ENCODE measurements around the gene MED7.

The MED7 gene

GRCh38 chr5:157148734-157149615, 6.3 kb upstream of the MED7 start:
- H3K27me3 ChIP-seq (ENCODE audit: insufficient read depth, insufficient read length): no peaks in the 10 kb centered on the region
- H3K4me3 ChIP-seq (ENCODE audit: insufficient read length, low read depth): no peak overlapping the region
- H3K36me3 ChIP-seq (ENCODE audit: insufficient read depth, insufficient read length, low read length): no peaks in the 10 kb centered on the region
- no peak overlapping the region for H3K9ac ChIP-seq (ENCODE audit: insufficient read length, low read depth)
- no peaks in the 10 kb centered on the region for H3K4me1 ChIP-seq (ENCODE audit: insufficient read depth, insufficient read length)
- DNase-seq (ENCODE audit: low read depth, low spot score): peak; percentile 51
- no peaks in the 10 kb centered on the region for H3K9me3 ChIP-seq (ENCODE audit: insufficient read depth, low read length)
- TF ChIP-seq YY1 (IDR thresholded peaks at IDR 0.05; ENCODE audit: insufficient read depth, insufficient read length) (no peak), SUZ12 (IDR thresholded peaks at IDR 0.05; ENCODE audit: extremely low read depth, insufficient read depth, insufficient read length) (no peak), ZNF274 (IDR thresholded peaks at IDR 0.05; ENCODE audit: low read depth, low read length) (no peak)

GRCh38 chr5:157143127-157143971, 684 bp upstream of the MED7 start:
- no peaks in the 10 kb centered on the region for H3K4me1 ChIP-seq (ENCODE audit: insufficient read depth, insufficient read length)
- DNase-seq (ENCODE audit: low read depth, low spot score): no peak
- no peaks in the 10 kb centered on the region for H3K27me3 ChIP-seq (ENCODE audit: insufficient read depth, insufficient read length)
- peak overlapping the region; percentile 76 for H3K9ac ChIP-seq (ENCODE audit: insufficient read length, low read depth)
- H3K36me3 ChIP-seq (ENCODE audit: insufficient read depth, insufficient read length, low read length): peaks cover 10% of the 10 kb centered on the region
- H3K4me3 ChIP-seq (ENCODE audit: insufficient read length, low read depth): peak overlapping the region; percentile 92
- no peak for TF ChIP-seq YY1 (IDR thresholded peaks at IDR 0.05; ENCODE audit: insufficient read depth, insufficient read length)
- TF ChIP-seq SUZ12 (IDR thresholded peaks at IDR 0.05; ENCODE audit: extremely low read depth, insufficient read depth, insufficient read length): no peak
- H3K9me3 ChIP-seq (ENCODE audit: insufficient read depth, low read length): no peaks in the 10 kb centered on the region

GRCh38 chr5:157137691-157138090, 5.0 kb downstream of the MED7 start:
- DNase-seq (ENCODE audit: low read depth, low spot score): no peak
- TF ChIP-seq SUZ12 (IDR thresholded peaks at IDR 0.05; ENCODE audit: extremely low read depth, insufficient read depth, insufficient read length) (no peak), YY1 (IDR thresholded peaks at IDR 0.05; ENCODE audit: insufficient read depth, insufficient read length) (no peak), ZNF274 (IDR thresholded peaks at IDR 0.05; ENCODE audit: low read depth, low read length) (no peak)
- no peaks in the 10 kb centered on the region for H3K27me3 ChIP-seq (ENCODE audit: insufficient read depth, insufficient read length)
- H3K4me3 ChIP-seq (ENCODE audit: insufficient read length, low read depth): no peak overlapping the region
- H3K9ac ChIP-seq (ENCODE audit: insufficient read length, low read depth): no peak overlapping the region
- peaks cover 21% of the 10 kb centered on the region for H3K36me3 ChIP-seq (ENCODE audit: insufficient read depth, insufficient read length, low read length)
- no peaks in the 10 kb centered on the region for H3K4me1 ChIP-seq (ENCODE audit: insufficient read depth, insufficient read length)
- no peaks in the 10 kb centered on the region for H3K9me3 ChIP-seq (ENCODE audit: insufficient read depth, low read length)

- Histone ChIP-seq H3K36me3 (ENCODE audit: insufficient read depth, insufficient read length, low read length) (peaks cover 3% of the 10 kb centered on the region), H3K27me3 (ENCODE audit: insufficient read depth, insufficient read length) (no peaks in the 10 kb centered on the region), H3K4me3 (ENCODE audit: insufficient read length, low read depth) (no peak overlapping the region), H3K9ac (ENCODE audit: insufficient read length, low read depth) (no peak overlapping the region), H3K9me3 (ENCODE audit: insufficient read depth, low read length) (no peaks in the 10 kb centered on the region), H3K4me1 (ENCODE audit: insufficient read depth, insufficient read length) (no peaks in the 10 kb centered on the region)
- no peak for TF ChIP-seq SUZ12 (IDR thresholded peaks at IDR 0.05; ENCODE audit: extremely low read depth, insufficient read depth, insufficient read length)
- no peak for TF ChIP-seq YY1 (IDR thresholded peaks at IDR 0.05; ENCODE audit: insufficient read depth, insufficient read length)
- TF ChIP-seq ZNF274 (IDR thresholded peaks at IDR 0.05; ENCODE audit: low read depth, low read length): no peak
- DNase-seq (ENCODE audit: low read depth, low spot score): no peak
These were observed 10.4 kb downstream of the MED7 start for GRCh38 chr5:157132281-157132612.

- no peaks in the 10 kb centered on the region for H3K4me1 ChIP-seq (ENCODE audit: insufficient read depth, insufficient read length)
- no peak overlapping the region for H3K9ac ChIP-seq (ENCODE audit: insufficient read length, low read depth)
- H3K9me3 ChIP-seq (ENCODE audit: insufficient read depth, low read length): no peaks in the 10 kb centered on the region
- H3K36me3 ChIP-seq (ENCODE audit: insufficient read depth, insufficient read length, low read length): no peaks in the 10 kb centered on the region
- no peak for TF ChIP-seq SUZ12 (IDR thresholded peaks at IDR 0.05; ENCODE audit: extremely low read depth, insufficient read depth, insufficient read length)
- no peak for TF ChIP-seq ZNF274 (IDR thresholded peaks at IDR 0.05; ENCODE audit: low read depth, low read length)
- TF ChIP-seq YY1 (IDR thresholded peaks at IDR 0.05; ENCODE audit: insufficient read depth, insufficient read length): no peak
- no peak overlapping the region for H3K4me3 ChIP-seq (ENCODE audit: insufficient read length, low read depth)
- no peak for DNase-seq (ENCODE audit: low read depth, low spot score)
- no peaks in the 10 kb centered on the region for H3K27me3 ChIP-seq (ENCODE audit: insufficient read depth, insufficient read length)
These were observed 11.7 kb downstream of the MED7 start for GRCh38 chr5:157130925-157131324.

- no peak for DNase-seq (ENCODE audit: low read depth, low spot score)
- Histone ChIP-seq H3K9me3 (ENCODE audit: insufficient read depth, low read length) (no peaks in the 10 kb centered on the region; the same call in 1 of the 2 replicates), H3K27me3 (ENCODE audit: insufficient read depth, insufficient read length) (no peaks in the 10 kb centered on the region), H3K4me1 (ENCODE audit: insufficient read depth, insufficient read length) (no peaks in the 10 kb centered on the region), H3K36me3 (ENCODE audit: insufficient read depth, insufficient read length, low read length) (no peaks in the 10 kb centered on the region), H3K9ac (ENCODE audit: insufficient read length, low read depth) (no peak overlapping the region), H3K4me3 (ENCODE audit: insufficient read length, low read depth) (no peak overlapping the region)
- TF ChIP-seq YY1 (IDR thresholded peaks at IDR 0.05; ENCODE audit: insufficient read depth, insufficient read length) (no peak), ZNF274 (IDR thresholded peaks at IDR 0.05; ENCODE audit: low read depth, low read length) (no peak), SUZ12 (IDR thresholded peaks at IDR 0.05; ENCODE audit: extremely low read depth, insufficient read depth, insufficient read length) (no peak)
These were observed 21.0 kb downstream of the MED7 start for GRCh38 chr5:157121709-157122108.

GRCh38 chr5:157120102-157120501, 22.6 kb downstream of the MED7 start:
- DNase-seq (ENCODE audit: low read depth, low spot score): no peak
- no peak overlapping the region for H3K9ac ChIP-seq (ENCODE audit: insufficient read length, low read depth)
- TF ChIP-seq ZNF274 (IDR thresholded peaks at IDR 0.05; ENCODE audit: low read depth, low read length) (no peak), SUZ12 (IDR thresholded peaks at IDR 0.05; ENCODE audit: extremely low read depth, insufficient read depth, insufficient read length) (no peak), YY1 (IDR thresholded peaks at IDR 0.05; ENCODE audit: insufficient read depth, insufficient read length) (no peak)
- H3K9me3 ChIP-seq (ENCODE audit: insufficient read depth, low read length): no peaks in the 10 kb centered on the region; the same call in 1 of the 2 replicates
- no peak overlapping the region for H3K4me3 ChIP-seq (ENCODE audit: insufficient read length, low read depth)
- no peaks in the 10 kb centered on the region for H3K36me3 ChIP-seq (ENCODE audit: insufficient read depth, insufficient read length, low read length)
- H3K27me3 ChIP-seq (ENCODE audit: insufficient read depth, insufficient read length): no peaks in the 10 kb centered on the region
- H3K4me1 ChIP-seq (ENCODE audit: insufficient read depth, insufficient read length): no peaks in the 10 kb centered on the region

Data from NT2/D1 (cell line).